Skin of body (tissue), 2 donors: ENCODE results near the gene GLT6D1. TPM values are rescaled to one million over a fixed set of nuclear protein-coding genes. Genes with fewer than 3 reads are reported as not detected.
"Not testable (repeated sequence)": the region's sequence is repeated elsewhere in the genome, so short reads cannot be mapped to it uniquely, and the experiment has no call there.

Source experiments
- DNase-seq: peaks from one replicate; lab custom pipeline; 2025; lab: John Stamatoyannopoulos, UW
- total RNA-seq: library from RNA; depleted of rRNA; stranded (reverse); fragments of >200 nt; gene quantifications from one replicate; pipeline ENCODE4 v1.2.3, GENCODE V29; 2014

The GLT6D1 gene
- not detected for total RNA-seq

GRCh38 chr9:135639196-135639595, at the start of gene GLT6D1:
Gene GLT6D1, minus strand, starts transcription at chr9:135639540. Its CDS starts 353 bp downstream, at chr9:135639187.
- DNase-seq, result no peak

- no peak for DNase-seq
These were observed 49.7 kb upstream of the GLT6D1 start for GRCh38 chr9:135689011-135689410.

GRCh38 chr9:135687216-135687615, 47.9 kb upstream of the GLT6D1 start:
- DNase-seq, result no peak

- no peak for DNase-seq
These were observed 45.4 kb upstream of the GLT6D1 start for GRCh38 chr9:135684691-135685090.

GRCh38 chr9:135683401-135684034, 44.2 kb upstream of the GLT6D1 start:
- no peak for DNase-seq

- DNase-seq, result no peak
These were observed 41.8 kb upstream of the GLT6D1 start for GRCh38 chr9:135681161-135681560.

GRCh38 chr9:135680056-135680455, 40.7 kb upstream of the GLT6D1 start:
- no peak for DNase-seq

GRCh38 chr9:135678236-135679017, 39.1 kb upstream of the GLT6D1 start:
- no peak for DNase-seq

- DNase-seq, result no peak
These were observed 38.4 kb upstream of the GLT6D1 start for GRCh38 chr9:135677641-135678168.

GRCh38 chr9:135676891-135677290, 37.6 kb upstream of the GLT6D1 start:
- DNase-seq, result no peak

- no peak for DNase-seq
These were observed 35.6 kb upstream of the GLT6D1 start for GRCh38 chr9:135674977-135675376.

GRCh38 chr9:135673941-135674340, 34.6 kb upstream of the GLT6D1 start:
- DNase-seq, result no peak

- DNase-seq, result not testable (repeated sequence)
These were observed 33.4 kb upstream of the GLT6D1 start for GRCh38 chr9:135672786-135673185.

- DNase-seq, result no peak
These were observed 32.3 kb upstream of the GLT6D1 start for GRCh38 chr9:135671591-135672041.

- no peak for DNase-seq
These were observed 31.6 kb upstream of the GLT6D1 start for GRCh38 chr9:135670721-135671590.

GRCh38 chr9:135669616-135670285, 30.4 kb upstream of the GLT6D1 start:
- no peak for DNase-seq

GRCh38 chr9:135669018-135669417, 29.7 kb upstream of the GLT6D1 start:
- not testable (repeated sequence) for DNase-seq

- no peak for DNase-seq
These were observed 28.2 kb upstream of the GLT6D1 start for GRCh38 chr9:135667463-135668001.

- no peak for DNase-seq
These were observed 27.5 kb upstream of the GLT6D1 start for GRCh38 chr9:135666534-135667462.

GRCh38 chr9:135665795-135666189, 26.5 kb upstream of the GLT6D1 start:
- no peak for DNase-seq
